PC-9 (cell line): ENCODE data around the gene PRKG2.

Source experiments
- EZH2 ChIP-seq: fragments of 200-600 bp; sonication (generic); IDR thresholded peaks from 2 replicates; pipeline ENCODE4 v1.8.0; 2017; ENCODE audit warnings: antibody characterized with exemption, low read depth
- TF ChIP-seq, protein P1 (sequence below): fragments of 200-600 bp; sonication (generic); conservative IDR thresholded peaks from 2 replicates; pipeline ENCODE4 v1.6.1; 2017; ENCODE audit warnings: mixed run types, antibody characterized with exemption, mild to moderate bottlenecking, moderate library complexity

DNA sequence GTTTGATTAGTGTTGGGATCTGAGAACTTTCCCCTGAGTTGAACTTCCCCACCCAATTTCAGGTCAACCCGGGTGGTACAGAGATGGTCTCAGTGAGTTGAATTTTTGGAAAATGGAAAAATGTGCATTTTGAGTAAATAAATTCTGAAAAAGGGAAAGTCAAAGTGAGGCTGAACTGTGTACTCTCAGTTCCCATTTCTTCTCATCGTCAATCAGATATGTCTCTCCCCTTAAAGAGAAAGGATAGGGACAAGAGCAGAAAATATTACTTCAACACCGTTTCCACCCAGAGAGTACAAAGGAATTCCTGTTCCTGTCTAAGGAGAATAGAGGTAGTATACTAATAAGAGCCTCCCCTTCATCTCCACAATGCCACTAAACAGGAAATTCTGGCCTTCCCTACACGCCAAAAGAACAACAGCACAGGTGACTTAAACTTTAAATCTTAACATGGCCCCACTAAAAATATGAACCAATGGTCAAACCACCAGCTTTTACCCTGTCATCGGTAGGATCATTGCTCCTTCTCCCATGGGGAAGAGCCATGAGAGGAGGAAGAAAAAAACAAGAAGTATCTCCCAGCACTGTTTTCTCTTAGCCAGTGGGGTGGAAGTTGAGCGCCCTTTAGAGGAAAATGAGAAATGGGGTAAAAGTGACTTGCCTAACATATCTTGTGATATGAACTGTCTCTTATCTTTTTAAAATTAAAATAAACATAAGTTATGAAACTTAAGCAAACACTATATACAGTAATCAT lies 154.3 kb downstream of the PRKG2 start:
- TF ChIP-seq, protein P1, sequence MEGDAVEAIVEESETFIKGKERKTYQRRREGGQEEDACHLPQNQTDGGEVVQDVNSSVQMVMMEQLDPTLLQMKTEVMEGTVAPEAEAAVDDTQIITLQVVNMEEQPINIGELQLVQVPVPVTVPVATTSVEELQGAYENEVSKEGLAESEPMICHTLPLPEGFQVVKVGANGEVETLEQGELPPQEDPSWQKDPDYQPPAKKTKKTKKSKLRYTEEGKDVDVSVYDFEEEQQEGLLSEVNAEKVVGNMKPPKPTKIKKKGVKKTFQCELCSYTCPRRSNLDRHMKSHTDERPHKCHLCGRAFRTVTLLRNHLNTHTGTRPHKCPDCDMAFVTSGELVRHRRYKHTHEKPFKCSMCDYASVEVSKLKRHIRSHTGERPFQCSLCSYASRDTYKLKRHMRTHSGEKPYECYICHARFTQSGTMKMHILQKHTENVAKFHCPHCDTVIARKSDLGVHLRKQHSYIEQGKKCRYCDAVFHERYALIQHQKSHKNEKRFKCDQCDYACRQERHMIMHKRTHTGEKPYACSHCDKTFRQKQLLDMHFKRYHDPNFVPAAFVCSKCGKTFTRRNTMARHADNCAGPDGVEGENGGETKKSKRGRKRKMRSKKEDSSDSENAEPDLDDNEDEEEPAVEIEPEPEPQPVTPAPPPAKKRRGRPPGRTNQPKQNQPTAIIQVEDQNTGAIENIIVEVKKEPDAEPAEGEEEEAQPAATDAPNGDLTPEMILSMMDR = no peak
- no peak for TF ChIP-seq EZH2
